Keratinocyte (primary cell): Measurements from ENCODE around the gene ZNF554. TPM values are rescaled to one million over a fixed set of nuclear protein-coding genes. Genes with fewer than 3 reads are reported as not detected.

ENCODE experiments used
- DNase-seq: peaks from one replicate; pipeline ENCODE4 v3.0.0-alpha.2; 2011; ENCODE audit warnings: low read depth, missing footprints, low spot score
- FAIRE-seq: peaks from 2 replicates; lab custom pipeline; 2011; peaks lifted over from hg19 to GRCh38; lab: Jason Lieb, UNC
- H2AFZ ChIP-seq: 2 replicates; pipeline ENCODE4 v1.6.0; 2012; ENCODE audit warnings: low read length, control low read depth, inconsistent platforms; ENCODE audit not compliant: control insufficient read depth
- H3K27ac ChIP-seq: 2 replicates; pipeline ENCODE4 v1.5.1; 2011; ENCODE audit warnings: low read length; ENCODE audit not compliant: control insufficient read depth, insufficient read depth
- H3K27me3 ChIP-seq: 3 replicates; pipeline ENCODE4 v1.6.0; 2011; ENCODE audit warnings: low read length; ENCODE audit not compliant: control insufficient read depth, insufficient read depth; ENCODE audit errors: extremely low read depth
- H3K36me3 ChIP-seq, 2 experiments: 2 replicates in 1 of 2; 3 replicates in 1 of 2; pipeline ENCODE4 v1.5.1; 2011; ENCODE audit warnings: low read length in 2 of 2, mild to moderate bottlenecking in 1 of 2; ENCODE audit not compliant: control insufficient read depth in 2 of 2, insufficient read depth in 2 of 2; ENCODE audit errors: extremely low read depth in 1 of 2
- H3K4me1 ChIP-seq: 3 replicates; pipeline ENCODE4 v1.5.1; 2011; ENCODE audit warnings: low read length; ENCODE audit not compliant: control insufficient read depth, insufficient read depth; ENCODE audit errors: extremely low read depth
- H3K4me2 ChIP-seq: 3 replicates; pipeline ENCODE4 v1.6.0; 2011; ENCODE audit warnings: low read depth, low read length; ENCODE audit not compliant: control insufficient read depth, insufficient read depth; ENCODE audit errors: extremely low read depth
- H3K4me3 ChIP-seq, 3 experiments: fragments of 200-600 bp in 1 of 3; sonication (generic) in 1 of 3; 2 replicates in 2 of 3; 3 replicates in 1 of 3; pipeline ENCODE4 v1.5.1; 2011 to 2016; ENCODE audit warnings: low read length in 3 of 3, mild to moderate bottlenecking in 3 of 3, control low read depth in 2 of 3, inconsistent platforms in 1 of 3, low read depth in 1 of 3, mixed read lengths in 1 of 3, mixed run types in 1 of 3, moderate library complexity in 1 of 3; ENCODE audit not compliant: control insufficient read depth in 2 of 3, insufficient read depth in 2 of 3; ENCODE audit errors: extremely low read depth in 1 of 3
- H3K79me2 ChIP-seq: 2 replicates; pipeline ENCODE4 v1.6.0; 2012; ENCODE audit warnings: low read length; ENCODE audit not compliant: control insufficient read depth, insufficient read depth
- H3K9ac ChIP-seq: 3 replicates; pipeline ENCODE4 v1.6.0; 2011; ENCODE audit warnings: low read length; ENCODE audit not compliant: control insufficient read depth, insufficient read depth; ENCODE audit errors: extremely low read depth
- H3K9me1 ChIP-seq: 3 replicates; pipeline ENCODE4 v1.6.0; 2011; ENCODE audit warnings: low read length; ENCODE audit not compliant: control insufficient read depth, insufficient read depth; ENCODE audit errors: extremely low read depth
- H3K9me3 ChIP-seq: 2 replicates; pipeline ENCODE4 v1.5.1; 2012; ENCODE audit warnings: low read depth, low read length; ENCODE audit not compliant: control insufficient read depth
- H4K20me1 ChIP-seq: 3 replicates; pipeline ENCODE4 v1.6.0; 2011; ENCODE audit warnings: low read length; ENCODE audit not compliant: control insufficient read depth, insufficient read depth; ENCODE audit errors: extremely low read depth
- EZH2 ChIP-seq: IDR thresholded peaks from one replicate; pipeline ENCODE4 v1.6.1; 2012; ENCODE audit warnings: inconsistent platforms, mild to moderate bottlenecking, low read length, moderate library complexity
- dilution Hi-C: fragments of 300-500 bp; cut with MboI; formaldehyde crosslinking; loops from one replicate; pipeline ENCODE4 v1.7.0; 2020; ENCODE audit warnings: low sequenced_read_pairs; ENCODE audit not compliant: extremely low pct_ligation_motif_present
- polyA plus RNA-seq, 5 experiments: library from polyadenylated mRNA; depleted of rRNA in 3 of 5; stranded (reverse) in 3 of 5; stranded (forward) in 1 of 5; unstranded in 1 of 5; fragments of >200 nt; gene quantifications; 1 replicate in 1 of 5; 2 replicates in 3 of 5; 3 replicates in 1 of 5; pipeline versions ENCODE4 v1.2.1 to v1.2.3, GENCODE V29; 2011 to 2012; ENCODE audit warnings: missing spikeins in 2 of 5, low read depth in 1 of 5, low replicate concordance in 1 of 5
- TF ChIP-seq, protein P1 (sequence below), 3 experiments: IDR thresholded peaks in 1 of 3; conservative IDR thresholded peaks in 1 of 3; optimal IDR thresholded peaks in 1 of 3; 2 replicates in 2 of 3; 3 replicates in 1 of 3; pipeline versions ENCODE3 to v1.5.1; 2011; ENCODE audit warnings: low read length in 3 of 3, mild to moderate bottlenecking in 3 of 3, moderate library complexity in 2 of 3, control low read depth in 1 of 3, inconsistent platforms in 1 of 3; ENCODE audit not compliant: insufficient read depth in 2 of 3; ENCODE audit errors: extremely low read depth in 1 of 3

The ZNF554 gene
- polyA plus RNA-seq, 1 donor (not counting 4 experiments of a cell fraction or from before 2014, with no cell fraction given): 2.7 TPM

DNA sequence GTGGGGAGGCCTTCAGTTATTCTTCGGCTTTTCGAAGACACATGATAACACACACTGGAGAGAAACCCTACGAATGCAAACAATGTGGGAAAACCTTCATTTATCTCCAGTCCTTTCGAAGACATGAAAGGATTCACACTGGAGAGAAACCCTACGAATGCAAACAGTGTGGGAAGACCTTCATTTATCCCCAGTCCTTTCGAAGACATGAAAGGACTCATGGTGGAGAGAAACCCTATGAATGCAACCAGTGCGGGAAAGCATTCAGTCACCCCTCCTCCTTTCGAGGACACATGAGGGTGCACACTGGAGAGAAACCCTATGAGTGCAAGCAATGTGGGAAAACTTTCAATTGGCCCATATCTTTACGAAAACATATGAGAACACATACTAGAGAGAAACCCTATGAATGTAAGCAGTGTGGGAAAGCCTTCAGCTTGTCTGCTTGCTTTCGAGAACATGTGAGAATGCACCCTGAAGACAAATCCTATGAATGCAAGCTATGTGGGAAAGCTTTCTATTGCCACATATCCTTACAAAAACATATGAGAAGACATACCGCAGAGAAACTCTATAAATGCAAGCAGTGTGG is 33.4 kb downstream of the ZNF554 start:
- H3K4me3 ChIP-seq: no peak overlapping the region
- peaks cover 16 to 26% of the 10 kb centered on the region in 2 experiments for H3K36me3 ChIP-seq

DNA sequence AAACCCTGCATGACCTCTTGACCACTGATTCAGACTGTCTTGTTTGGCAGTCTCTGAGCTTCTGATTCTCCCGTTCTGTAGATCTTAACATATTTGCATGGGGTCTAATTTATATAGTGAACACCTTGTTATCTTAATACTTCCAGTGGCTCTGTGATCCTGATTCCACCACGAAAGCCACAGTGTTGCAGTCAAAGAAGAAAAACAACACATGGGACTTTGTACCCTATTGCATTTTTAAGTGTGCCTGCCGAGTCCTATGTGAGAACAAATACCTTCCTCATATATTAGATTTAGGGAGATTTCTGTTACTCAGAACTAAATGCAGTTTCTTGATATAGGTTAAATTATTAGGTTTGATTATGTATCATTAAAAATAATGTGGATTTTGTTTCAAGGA is 35.2 kb downstream of the ZNF554 start:
- no peaks in the 10 kb centered on the region for H4K20me1 ChIP-seq
- DNase-seq: no peak
- H3K9ac ChIP-seq: no peak overlapping the region
- no peak for FAIRE-seq
- TF ChIP-seq, protein P1, sequence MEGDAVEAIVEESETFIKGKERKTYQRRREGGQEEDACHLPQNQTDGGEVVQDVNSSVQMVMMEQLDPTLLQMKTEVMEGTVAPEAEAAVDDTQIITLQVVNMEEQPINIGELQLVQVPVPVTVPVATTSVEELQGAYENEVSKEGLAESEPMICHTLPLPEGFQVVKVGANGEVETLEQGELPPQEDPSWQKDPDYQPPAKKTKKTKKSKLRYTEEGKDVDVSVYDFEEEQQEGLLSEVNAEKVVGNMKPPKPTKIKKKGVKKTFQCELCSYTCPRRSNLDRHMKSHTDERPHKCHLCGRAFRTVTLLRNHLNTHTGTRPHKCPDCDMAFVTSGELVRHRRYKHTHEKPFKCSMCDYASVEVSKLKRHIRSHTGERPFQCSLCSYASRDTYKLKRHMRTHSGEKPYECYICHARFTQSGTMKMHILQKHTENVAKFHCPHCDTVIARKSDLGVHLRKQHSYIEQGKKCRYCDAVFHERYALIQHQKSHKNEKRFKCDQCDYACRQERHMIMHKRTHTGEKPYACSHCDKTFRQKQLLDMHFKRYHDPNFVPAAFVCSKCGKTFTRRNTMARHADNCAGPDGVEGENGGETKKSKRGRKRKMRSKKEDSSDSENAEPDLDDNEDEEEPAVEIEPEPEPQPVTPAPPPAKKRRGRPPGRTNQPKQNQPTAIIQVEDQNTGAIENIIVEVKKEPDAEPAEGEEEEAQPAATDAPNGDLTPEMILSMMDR (optimal IDR thresholded peaks at IDR 0.05 in 1 of 3, IDR thresholded peaks at IDR 0.05 in 1 of 3, conservative IDR thresholded peaks at IDR 0.05 in 1 of 3; ENCODE audit: extremely low read depth in 1 of 3, insufficient read depth in 2 of 3, low read length in 3 of 3): no peak
- TF ChIP-seq EZH2: no peak
- no peaks in the 10 kb centered on the region for H3K4me1 ChIP-seq
- H2AFZ ChIP-seq: no peak overlapping the region
- H3K27ac ChIP-seq: no peak overlapping the region
- H3K79me2 ChIP-seq: no peaks in the 10 kb centered on the region
- H3K4me2 ChIP-seq: no peak overlapping the region
- dilution Hi-C loops: no loop called here
- no peaks in the 10 kb centered on the region for H3K27me3 ChIP-seq
- peaks cover 27% of the 10 kb centered on the region for H3K9me3 ChIP-seq
- no peak overlapping the region for H3K4me3 ChIP-seq
- peaks cover 16 to 26% of the 10 kb centered on the region in 2 experiments for H3K36me3 ChIP-seq
- no peaks in the 10 kb centered on the region for H3K9me1 ChIP-seq

More for the DNA sequence above, 33.4 kb downstream of the ZNF554 start:
- H3K4me1 ChIP-seq: no peaks in the 10 kb centered on the region
- H3K4me2 ChIP-seq: no peak overlapping the region
- no peak overlapping the region for H2AFZ ChIP-seq
- no peak overlapping the region for H3K27ac ChIP-seq
- no peaks in the 10 kb centered on the region for H3K9me1 ChIP-seq
- TF ChIP-seq, protein P1 (optimal IDR thresholded peaks at IDR 0.05 in 1 of 3, IDR thresholded peaks at IDR 0.05 in 1 of 3, conservative IDR thresholded peaks at IDR 0.05 in 1 of 3; ENCODE audit: extremely low read depth in 1 of 3, insufficient read depth in 2 of 3, low read length in 3 of 3): no peak
- TF ChIP-seq EZH2: no peak
- H3K9me3 ChIP-seq: peaks cover 24% of the 10 kb centered on the region
- H3K79me2 ChIP-seq: peaks cover 2% of the 10 kb centered on the region
- no peaks in the 10 kb centered on the region for H3K27me3 ChIP-seq
- H4K20me1 ChIP-seq: no peaks in the 10 kb centered on the region
- DNase-seq: no peak
- dilution Hi-C loops: no loop called here
- H3K9ac ChIP-seq: no peak overlapping the region
- FAIRE-seq: no peak
